ENCODE data around the gene PCDH15.

DNA sequence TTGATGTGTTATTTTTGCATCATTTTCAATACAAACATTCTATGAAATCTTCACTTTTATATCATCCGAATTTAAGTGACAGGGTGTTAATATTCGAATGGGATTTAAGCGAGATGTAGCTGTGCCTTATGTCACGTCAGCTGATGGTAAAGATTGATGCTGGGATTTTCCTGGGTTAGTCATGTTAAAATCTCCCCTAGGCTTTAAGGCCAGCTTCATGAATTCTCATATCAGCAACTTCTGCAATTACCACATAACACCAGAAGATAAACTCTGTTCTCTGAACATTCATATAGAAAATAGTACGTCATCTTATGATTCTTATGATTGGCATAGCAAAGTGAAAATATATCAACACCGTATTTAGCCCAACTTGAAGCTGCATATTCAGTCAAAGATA is 669.2 kb downstream of the PCDH15 start:
- TF ChIP-seq EZH2phosphoT487 (IDR thresholded peaks at IDR 0.05; ENCODE audit: low read depth, severe bottlenecking, unreplicated experiment) (no peak), EZH2 (IDR thresholded peaks at IDR 0.05; ENCODE audit: borderline replicate concordance) (no peak), CTCF (IDR thresholded peaks at IDR 0.05; ENCODE audit: poor library complexity) (no peak)
